Parathyroid adenoma (tissue), 2 donors: Measurements from ENCODE around the gene INTS7.
"Not testable (repeated sequence)": the region's sequence is repeated elsewhere in the genome, so short reads cannot be mapped to it uniquely, and the experiment has no call there.

Source experiments
- H2AFZ ChIP-seq: fragments of 300-600 bp; sonication (generic); one replicate; pipeline ENCODE4 v1.7.0; 2017; ENCODE audit warnings: antibody characterized with exemption, mild to moderate bottlenecking
- H3K27ac ChIP-seq: fragments of 300-600 bp; sonication (generic); one replicate; pipeline ENCODE4 v1.7.0; 2017
- H3K27me3 ChIP-seq: fragments of 300-600 bp; sonication (generic); one replicate; pipeline ENCODE4 v1.7.0; 2017; ENCODE audit warnings: low read length; ENCODE audit not compliant: control insufficient read depth, insufficient read depth
- H3K36me3 ChIP-seq: fragments of 300-600 bp; sonication (generic); one replicate; pipeline ENCODE4 v1.7.0; 2017; ENCODE audit warnings: low read length; ENCODE audit not compliant: control insufficient read depth, insufficient read depth
- H3K4me1 ChIP-seq: fragments of 300-600 bp; sonication (generic); one replicate; pipeline ENCODE4 v1.7.0; 2017; ENCODE audit warnings: control low read depth
- H3K4me2 ChIP-seq: fragments of 300-600 bp; sonication (generic); one replicate; pipeline ENCODE4 v1.7.0; 2017; ENCODE audit warnings: low read length
- H3K4me3 ChIP-seq: fragments of 300-600 bp; sonication (generic); one replicate; pipeline ENCODE4 v1.7.0; 2017; ENCODE audit warnings: low read depth, low read length
- H3K79me2 ChIP-seq: fragments of 300-600 bp; sonication (generic); one replicate; pipeline ENCODE4 v1.7.0; 2017; ENCODE audit warnings: control low read depth
- H3K9ac ChIP-seq: fragments of 300-600 bp; sonication (generic); one replicate; pipeline ENCODE4 v1.7.0; 2017; ENCODE audit warnings: mild to moderate bottlenecking
- H3K9me3 ChIP-seq: fragments of 300-600 bp; sonication (generic); one replicate; pipeline ENCODE4 v1.7.0; 2017; ENCODE audit warnings: low read length; ENCODE audit not compliant: control insufficient read depth
- CTCF ChIP-seq: fragments of 300-600 bp; sonication (generic); IDR thresholded peaks from one replicate; pipeline ENCODE4 v1.7.0; 2017; ENCODE audit warnings: antibody characterized with exemption, mild to moderate bottlenecking
- donor health status: primary hyperparathyroidism.

INTS7 gene

GRCh38 chr1:212007178-212007577 is 28.2 kb downstream of the INTS7 start:
- no peaks in the 10 kb centered on the region for H3K4me1 ChIP-seq
- H3K79me2 ChIP-seq: no peaks in the 10 kb centered on the region
- H3K4me3 ChIP-seq: no peak overlapping the region
- no peak overlapping the region for H3K4me2 ChIP-seq
- no peaks in the 10 kb centered on the region for H3K27me3 ChIP-seq
- H3K9me3 ChIP-seq: no peaks in the 10 kb centered on the region
- H3K36me3 ChIP-seq: no peaks in the 10 kb centered on the region
- H2AFZ ChIP-seq: no peak overlapping the region
- no peak for TF ChIP-seq CTCF
- H3K9ac ChIP-seq: no peak overlapping the region
- no peak overlapping the region for H3K27ac ChIP-seq

GRCh38 chr1:212004895-212005608 is 30.3 kb downstream of the INTS7 start:
- no peaks in the 10 kb centered on the region for H3K36me3 ChIP-seq
- no peak overlapping the region for H3K4me3 ChIP-seq
- no peak for TF ChIP-seq CTCF
- H3K9ac ChIP-seq: no peak overlapping the region
- no peaks in the 10 kb centered on the region for H3K4me1 ChIP-seq
- no peaks in the 10 kb centered on the region for H3K79me2 ChIP-seq
- no peak overlapping the region for H3K4me2 ChIP-seq
- H3K27ac ChIP-seq: no peak overlapping the region
- H2AFZ ChIP-seq: no peak overlapping the region
- no peaks in the 10 kb centered on the region for H3K27me3 ChIP-seq
- H3K9me3 ChIP-seq: no peaks in the 10 kb centered on the region

- TF ChIP-seq CTCF: no peak
- H3K4me2 ChIP-seq: no peak overlapping the region
- no peaks in the 10 kb centered on the region for H3K27me3 ChIP-seq
- H3K27ac ChIP-seq: no peak overlapping the region
- H3K79me2 ChIP-seq: no peaks in the 10 kb centered on the region
- no peaks in the 10 kb centered on the region for H3K36me3 ChIP-seq
- H3K9me3 ChIP-seq: no peaks in the 10 kb centered on the region
- no peaks in the 10 kb centered on the region for H3K4me1 ChIP-seq
- H3K4me3 ChIP-seq: no peak overlapping the region
- H3K9ac ChIP-seq: no peak overlapping the region
- H2AFZ ChIP-seq: no peak overlapping the region
These were observed 32.8 kb downstream of the INTS7 start for GRCh38 chr1:212002536-212002935.

GRCh38 chr1:211997426-211997825 is 37.9 kb downstream of the INTS7 start:
- not testable (repeated sequence) for H3K27ac ChIP-seq, H3K27me3 ChIP-seq, H3K79me2 ChIP-seq, H3K36me3 ChIP-seq, H2AFZ ChIP-seq, H3K4me1 ChIP-seq, H3K4me2 ChIP-seq, H3K9ac ChIP-seq, H3K4me3 ChIP-seq, H3K9me3 ChIP-seq

GRCh38 chr1:211991695-211992094 is 43.7 kb downstream of the INTS7 start:
- no peaks in the 10 kb centered on the region for H3K4me1 ChIP-seq
- H2AFZ ChIP-seq: no peak overlapping the region
- no peaks in the 10 kb centered on the region for H3K36me3 ChIP-seq
- H3K9ac ChIP-seq: no peak overlapping the region
- H3K27me3 ChIP-seq: no peaks in the 10 kb centered on the region
- H3K4me2 ChIP-seq: no peak overlapping the region
- H3K27ac ChIP-seq: no peak overlapping the region
- no peak for TF ChIP-seq CTCF
- no peaks in the 10 kb centered on the region for H3K9me3 ChIP-seq
- no peak overlapping the region for H3K4me3 ChIP-seq
- no peaks in the 10 kb centered on the region for H3K79me2 ChIP-seq
